HCEC 1CT (cell line): Measurements from ENCODE around the gene AKAP6.

ENCODE experiments used
- DNase-seq: peaks from one replicate; pipeline ENCODE4 v3.0.0-alpha.2; 2017

AKAP6 gene

GRCh38 chr14:32865827-32866376 lies 536.8 kb downstream of the AKAP6 start:
- DNase-seq = no peak

- DNase-seq = no peak
These were observed 554.1 kb downstream of the AKAP6 start for GRCh38 chr14:32883188-32883587.
